ENCODE results near the gene MACROD1. TPM values are rescaled to one million over a fixed set of nuclear protein-coding genes. Genes with fewer than 3 reads are reported as not detected.

MACROD1 gene
- total and polyA plus RNA-seq, 12 donors, result 5.5 to 62.9 (median 26.8) TPM

DNA sequence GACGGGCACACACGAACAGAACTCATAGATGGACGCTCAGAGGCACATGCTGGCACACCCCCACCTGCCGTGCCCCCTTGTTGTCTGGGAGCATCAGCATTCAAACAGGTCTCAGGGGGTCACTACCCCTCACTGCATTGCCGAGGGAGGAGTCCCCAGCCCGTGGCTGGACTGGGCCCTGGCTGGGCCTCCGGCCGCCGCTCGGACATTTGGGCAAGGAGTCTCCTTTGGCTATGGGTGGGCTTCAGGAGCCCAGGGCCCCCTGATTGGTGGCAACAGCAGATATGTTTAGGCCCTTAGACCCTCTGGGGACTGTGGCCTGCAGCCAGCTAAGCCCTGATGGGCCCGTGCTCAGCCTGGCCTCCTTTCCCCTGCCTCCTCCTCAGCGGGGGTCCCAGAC is 88.3 kb downstream of the MACROD1 start:
- Histone ChIP-seq H3K27me3 (no peaks in the 10 kb centered on the region), H3K4me3 (no peak overlapping the region), H3K36me3 (replicated peaks in 1 of 2) (no peaks in the 10 kb centered on the region), H3K9me3 (replicated peaks in 1 of 3) (no peaks in the 10 kb centered on the region), H3K27ac (peak overlapping the region in 1 of 5 donors; percentile 41), H3K4me1 (replicated peaks in 1 of 2) (no peaks in the 10 kb centered on the region)
- WGBS, 4 donors, result 78 to 90% (median 89%) methylated on average over 2 to 12 of the region's 12 CpGs
- DNase-seq, result no peak
- TF ChIP-seq POLR2A (IDR thresholded peaks at IDR 0.05), result no peak
- TF ChIP-seq, protein P1, sequence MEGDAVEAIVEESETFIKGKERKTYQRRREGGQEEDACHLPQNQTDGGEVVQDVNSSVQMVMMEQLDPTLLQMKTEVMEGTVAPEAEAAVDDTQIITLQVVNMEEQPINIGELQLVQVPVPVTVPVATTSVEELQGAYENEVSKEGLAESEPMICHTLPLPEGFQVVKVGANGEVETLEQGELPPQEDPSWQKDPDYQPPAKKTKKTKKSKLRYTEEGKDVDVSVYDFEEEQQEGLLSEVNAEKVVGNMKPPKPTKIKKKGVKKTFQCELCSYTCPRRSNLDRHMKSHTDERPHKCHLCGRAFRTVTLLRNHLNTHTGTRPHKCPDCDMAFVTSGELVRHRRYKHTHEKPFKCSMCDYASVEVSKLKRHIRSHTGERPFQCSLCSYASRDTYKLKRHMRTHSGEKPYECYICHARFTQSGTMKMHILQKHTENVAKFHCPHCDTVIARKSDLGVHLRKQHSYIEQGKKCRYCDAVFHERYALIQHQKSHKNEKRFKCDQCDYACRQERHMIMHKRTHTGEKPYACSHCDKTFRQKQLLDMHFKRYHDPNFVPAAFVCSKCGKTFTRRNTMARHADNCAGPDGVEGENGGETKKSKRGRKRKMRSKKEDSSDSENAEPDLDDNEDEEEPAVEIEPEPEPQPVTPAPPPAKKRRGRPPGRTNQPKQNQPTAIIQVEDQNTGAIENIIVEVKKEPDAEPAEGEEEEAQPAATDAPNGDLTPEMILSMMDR (IDR thresholded peaks at IDR 0.05), result no peak
- intact Hi-C loops (cut with DNase I), result no loop called here

DNA sequence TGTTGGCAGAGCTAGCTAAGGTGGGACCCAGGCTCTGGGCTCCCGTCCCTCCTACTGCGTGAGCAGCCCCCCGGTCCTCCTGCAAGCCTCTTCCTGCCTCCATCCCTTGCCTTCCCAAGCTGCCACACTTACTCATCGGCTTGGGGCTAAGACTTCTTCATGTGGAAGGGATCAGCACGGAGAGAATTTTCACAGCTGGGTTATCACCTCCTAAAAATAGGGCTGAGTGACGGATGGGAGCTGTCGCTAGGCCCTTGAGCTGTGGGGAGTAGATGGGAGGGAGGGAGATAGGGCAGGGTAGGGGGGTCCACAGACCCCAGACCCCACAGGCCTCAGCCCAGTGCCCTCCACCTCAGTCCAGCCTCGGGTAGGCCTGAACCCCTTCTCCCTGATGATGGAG is 89.2 kb downstream of the MACROD1 start:
- intact Hi-C loops (cut with DNase I), result no loop called here
- DNase-seq, result no peak
- H3K4me1 ChIP-seq (replicated peaks in 1 of 2), result no peaks in the 10 kb centered on the region
- H3K9me3 ChIP-seq (replicated peaks in 1 of 3), result no peaks in the 10 kb centered on the region
- TF ChIP-seq POLR2A (IDR thresholded peaks at IDR 0.05), result no peak
- TF ChIP-seq, protein P1 (IDR thresholded peaks at IDR 0.05), result no peak
- no peaks in the 10 kb centered on the region for H3K27me3 ChIP-seq
- WGBS, 4 donors, result 64 to 84% (median 81%) methylated on average over 3 to 8 of the region's 8 CpGs
- H3K36me3 ChIP-seq (replicated peaks in 1 of 2), result no peaks in the 10 kb centered on the region
- peak overlapping the region in 1 of 5 donors; percentile 56 for H3K27ac ChIP-seq
- no peak overlapping the region for H3K4me3 ChIP-seq

DNA sequence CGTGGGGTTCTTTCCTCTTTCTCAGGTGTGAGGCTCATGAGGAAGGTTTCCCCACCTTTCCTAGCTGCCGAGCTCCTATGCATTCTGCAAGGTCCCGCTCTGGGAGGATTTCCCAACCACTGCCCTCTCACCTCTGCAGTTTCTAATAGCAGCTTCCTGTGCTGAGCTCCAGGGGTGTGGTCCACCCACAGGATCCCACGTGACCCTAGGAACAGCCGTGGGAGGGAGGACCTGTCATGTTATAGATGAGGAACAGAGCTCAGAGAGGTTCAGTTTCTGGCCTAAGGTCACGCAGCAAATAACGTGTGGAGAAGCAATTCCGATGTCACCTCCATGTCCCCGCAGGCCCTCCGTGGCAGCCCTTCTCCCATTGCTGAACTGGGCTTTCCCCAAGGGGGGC is 91.7 kb downstream of the MACROD1 start:
- Histone ChIP-seq H3K4me3 (no peak overlapping the region), H3K36me3 (replicated peaks in 1 of 2) (no peaks in the 10 kb centered on the region), H3K27me3 (no peaks in the 10 kb centered on the region), H3K9me3 (replicated peaks in 1 of 3) (no peaks in the 10 kb centered on the region), H3K27ac (peak overlapping the region in 1 of 5 donors; percentile 38), H3K4me1 (replicated peaks in 1 of 2) (no peaks in the 10 kb centered on the region)
- DNase-seq, result no peak
- intact Hi-C loops (cut with DNase I), result no loop called here
- TF ChIP-seq POLR2A (IDR thresholded peaks at IDR 0.05), result no peak
- TF ChIP-seq, protein P1 (IDR thresholded peaks at IDR 0.05), result no peak
- 74 to 82% (median 78%) methylated on average over 7 to 10 of the region's 10 CpGs for WGBS, 4 donors

DNA sequence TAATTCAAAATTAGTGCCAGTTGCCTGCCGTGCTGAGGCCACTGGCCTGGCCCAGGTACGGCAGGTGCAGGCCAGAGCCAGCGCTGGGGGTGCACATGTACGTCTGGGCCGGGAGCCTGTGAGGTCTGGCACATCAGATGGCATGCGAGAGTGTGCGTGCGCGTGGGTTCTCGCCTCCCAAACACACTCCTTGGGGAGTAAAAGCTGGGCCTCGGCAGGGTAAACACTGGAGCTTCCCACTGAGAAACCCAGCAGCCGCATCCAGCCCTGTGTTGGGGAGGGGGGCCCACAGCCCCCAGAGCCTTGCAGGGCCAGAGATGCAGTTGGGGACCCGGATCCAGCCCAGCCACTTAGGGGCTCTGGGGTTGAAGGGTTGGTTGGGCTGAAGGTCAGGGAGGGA is 92.4 kb downstream of the MACROD1 start:
- Histone ChIP-seq H3K4me1 (replicated peaks in 1 of 2) (no peaks in the 10 kb centered on the region), H3K27ac (peak overlapping the region in 1 of 5 donors; percentile 38), H3K27me3 (no peaks in the 10 kb centered on the region), H3K4me3 (no peak overlapping the region), H3K9me3 (replicated peaks in 1 of 3) (no peaks in the 10 kb centered on the region), H3K36me3 (replicated peaks in 1 of 2) (no peaks in the 10 kb centered on the region)
- intact Hi-C loops (cut with DNase I), result no loop called here
- WGBS, 4 donors, result 75 to 82% (median 76%) methylated on average over 10 to 13 of the region's 13 CpGs
- TF ChIP-seq, protein P1 (IDR thresholded peaks at IDR 0.05), result no peak
- no peak for TF ChIP-seq POLR2A (IDR thresholded peaks at IDR 0.05)
- DNase-seq, result no peak

All from adrenal gland (tissue), 12 donors.